ENCODE data around the gene MED27. TPM values are rescaled to one million over a fixed set of nuclear protein-coding genes. Genes with fewer than 3 reads are reported as not detected.

MED27 gene
- total RNA-seq, 1 experiment from 2014 or later, result 24.4 TPM

GRCh38 chr9:131997076-131997475 lies 82.6 kb downstream of the MED27 start:
- H3K4me1 ChIP-seq (ENCODE audit: control insufficient read depth, insufficient read depth, low read length), result no peaks in the 10 kb centered on the region
- DNase-seq (ENCODE audit: low read depth, low spot score), result no peak
- H3K27ac ChIP-seq (ENCODE audit: low read length), result no peak overlapping the region
- no peaks in the 10 kb centered on the region for H3K36me3 ChIP-seq (ENCODE audit: control insufficient read depth, insufficient read depth, low read length)
- in situ Hi-C loops (cut with HindIII; ENCODE audit: low pct_unique_long_range_greater_than_20kb, low sequenced_read_pairs) (no loop called here), intact Hi-C loops (cut with micrococcal nuclease; ENCODE audit: unreplicated experiment) (no loop called here)
- ChIA-PET CTCF (no interaction called here), POLR2A (no interaction called here)
- BruUV-seq (replicated peaks), result no TSS peak
- no peak for ATAC-seq
- no peak overlapping the region for H3K4me3 ChIP-seq (ENCODE audit: low read depth in 2 of 2, low read length in 2 of 2)
- H3K27me3 ChIP-seq (ENCODE audit: control insufficient read depth, insufficient read depth, low read length), result no peaks in the 10 kb centered on the region
- H3K9me3 ChIP-seq (ENCODE audit: control insufficient read depth, insufficient read depth, low read depth, low read length), result no peaks in the 10 kb centered on the region; the same call in 1 of the 2 replicates
- no peak for TF ChIP-seq CTCF (IDR thresholded peaks at IDR 0.05)
- TF ChIP-seq, protein P1, sequence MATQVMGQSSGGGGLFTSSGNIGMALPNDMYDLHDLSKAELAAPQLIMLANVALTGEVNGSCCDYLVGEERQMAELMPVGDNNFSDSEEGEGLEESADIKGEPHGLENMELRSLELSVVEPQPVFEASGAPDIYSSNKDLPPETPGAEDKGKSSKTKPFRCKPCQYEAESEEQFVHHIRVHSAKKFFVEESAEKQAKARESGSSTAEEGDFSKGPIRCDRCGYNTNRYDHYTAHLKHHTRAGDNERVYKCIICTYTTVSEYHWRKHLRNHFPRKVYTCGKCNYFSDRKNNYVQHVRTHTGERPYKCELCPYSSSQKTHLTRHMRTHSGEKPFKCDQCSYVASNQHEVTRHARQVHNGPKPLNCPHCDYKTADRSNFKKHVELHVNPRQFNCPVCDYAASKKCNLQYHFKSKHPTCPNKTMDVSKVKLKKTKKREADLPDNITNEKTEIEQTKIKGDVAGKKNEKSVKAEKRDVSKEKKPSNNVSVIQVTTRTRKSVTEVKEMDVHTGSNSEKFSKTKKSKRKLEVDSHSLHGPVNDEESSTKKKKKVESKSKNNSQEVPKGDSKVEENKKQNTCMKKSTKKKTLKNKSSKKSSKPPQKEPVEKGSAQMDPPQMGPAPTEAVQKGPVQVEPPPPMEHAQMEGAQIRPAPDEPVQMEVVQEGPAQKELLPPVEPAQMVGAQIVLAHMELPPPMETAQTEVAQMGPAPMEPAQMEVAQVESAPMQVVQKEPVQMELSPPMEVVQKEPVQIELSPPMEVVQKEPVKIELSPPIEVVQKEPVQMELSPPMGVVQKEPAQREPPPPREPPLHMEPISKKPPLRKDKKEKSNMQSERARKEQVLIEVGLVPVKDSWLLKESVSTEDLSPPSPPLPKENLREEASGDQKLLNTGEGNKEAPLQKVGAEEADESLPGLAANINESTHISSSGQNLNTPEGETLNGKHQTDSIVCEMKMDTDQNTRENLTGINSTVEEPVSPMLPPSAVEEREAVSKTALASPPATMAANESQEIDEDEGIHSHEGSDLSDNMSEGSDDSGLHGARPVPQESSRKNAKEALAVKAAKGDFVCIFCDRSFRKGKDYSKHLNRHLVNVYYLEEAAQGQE (IDR thresholded peaks at IDR 0.05; ENCODE audit: insufficient read depth in 1 of 2, low read depth in 2 of 2, low read length in 1 of 2), result no peak
- no peak for TF ChIP-seq POLR2AphosphoS5 (IDR thresholded peaks at IDR 0.05; ENCODE audit: low read depth, low read length)
- no peak for TF ChIP-seq TCF7L2 (IDR thresholded peaks at IDR 0.05; ENCODE audit: low read depth, low read length)
- TF ChIP-seq SIN3A (IDR thresholded peaks at IDR 0.05; ENCODE audit: borderline replicate concordance, insufficient read depth, low read depth, low read length), result no peak

DNA sequence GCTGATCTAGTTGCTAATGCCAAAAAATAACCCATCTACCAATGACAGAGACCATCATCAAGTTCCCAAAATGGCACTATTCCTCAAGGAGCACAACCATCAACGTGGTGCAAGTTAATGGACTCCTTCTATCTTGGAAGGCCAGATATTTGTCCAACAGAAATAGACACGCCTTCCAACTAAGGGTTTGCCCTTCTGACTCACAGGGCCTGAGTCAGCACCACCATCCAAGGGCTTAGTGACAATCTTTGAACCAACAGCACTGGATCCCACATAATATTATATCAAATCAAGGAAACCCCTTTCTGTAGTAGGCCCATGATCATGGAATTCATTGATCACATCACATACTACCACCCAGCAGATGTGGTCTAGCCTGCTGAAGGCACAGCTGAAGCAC lies 84.3 kb downstream of the MED27 start:
- BruUV-seq (replicated peaks), result no TSS peak
- in situ Hi-C loops (cut with HindIII; ENCODE audit: low pct_unique_long_range_greater_than_20kb, low sequenced_read_pairs) (no loop called here), intact Hi-C loops (cut with micrococcal nuclease; ENCODE audit: unreplicated experiment) (no loop called here)
- Histone ChIP-seq H3K36me3 (ENCODE audit: control insufficient read depth, insufficient read depth, low read length) (no peaks in the 10 kb centered on the region), H3K27ac (ENCODE audit: low read length) (no peak overlapping the region), H3K4me3 (ENCODE audit: low read depth in 2 of 2, low read length in 2 of 2) (no peak overlapping the region), H3K9me3 (ENCODE audit: control insufficient read depth, insufficient read depth, low read depth, low read length) (no peaks in the 10 kb centered on the region), H3K4me1 (ENCODE audit: control insufficient read depth, insufficient read depth, low read length) (no peaks in the 10 kb centered on the region), H3K27me3 (ENCODE audit: control insufficient read depth, insufficient read depth, low read length) (no peaks in the 10 kb centered on the region)
- POLR2A ChIA-PET, result no interaction called here
- TF ChIP-seq SIN3A (IDR thresholded peaks at IDR 0.05; ENCODE audit: borderline replicate concordance, insufficient read depth, low read depth, low read length), result no peak
- no peak for TF ChIP-seq TCF7L2 (IDR thresholded peaks at IDR 0.05; ENCODE audit: low read depth, low read length)
- no peak for TF ChIP-seq POLR2AphosphoS5 (IDR thresholded peaks at IDR 0.05; ENCODE audit: low read depth, low read length)
- TF ChIP-seq, protein P1 (IDR thresholded peaks at IDR 0.05; ENCODE audit: insufficient read depth in 1 of 2, low read depth in 2 of 2, low read length in 1 of 2), result no peak
- TF ChIP-seq CTCF (IDR thresholded peaks at IDR 0.05), result no peak
- CTCF ChIA-PET, result no interaction called here
- ATAC-seq, result no peak
- no peak for DNase-seq (ENCODE audit: low read depth, low spot score)

Measured in Panc1 (cell line).